ENCODE results near the gene SRPX. TPM values are rescaled to one million over a fixed set of nuclear protein-coding genes. Genes with fewer than 3 reads are reported as not detected.

SRPX gene
- total RNA-seq, 1 experiment from 2014 or later, result 2.2 TPM

- ChIA-PET CTCF (interaction anchor here (0.6 kb wide), 2 partner anchors 10 to 57 kb away, joined by 3 to 4 read pairs; no protein-coding TSS in a partner anchor), POLR2A (no interaction called here)
- peaks cover 3% of the 10 kb centered on the region for H3K27me3 Mint-ChIP-seq (ENCODE audit: insufficient read depth, unreplicated experiment)
- DNase-seq, result no peak
- H3K4me3 Mint-ChIP-seq (ENCODE audit: unreplicated experiment), result no peak overlapping the region
- H3K27me3 ChIP-seq (replicated peaks; ENCODE audit: control insufficient read depth, insufficient read depth, low read length), result no peaks in the 10 kb centered on the region
- H3K9me3 Mint-ChIP-seq (ENCODE audit: unreplicated experiment), result no peaks in the 10 kb centered on the region
- no peaks in the 10 kb centered on the region for H3K36me3 ChIP-seq (ENCODE audit: control insufficient read depth, insufficient read depth, low read length)
- H3K36me3 Mint-ChIP-seq (ENCODE audit: insufficient read depth, unreplicated experiment), result no peaks in the 10 kb centered on the region
- H3K9me3 ChIP-seq, result no peaks in the 10 kb centered on the region
- BruUV-seq (replicated peaks), result no TSS peak
- no peaks in the 10 kb centered on the region for H3K4me1 ChIP-seq
- no peak overlapping the region for H3K27ac Mint-ChIP-seq (ENCODE audit: unreplicated experiment)
- intact Hi-C loops (cut with micrococcal nuclease; ENCODE audit: unreplicated experiment), result no loop called here
- TF ChIP-seq, protein P1, sequence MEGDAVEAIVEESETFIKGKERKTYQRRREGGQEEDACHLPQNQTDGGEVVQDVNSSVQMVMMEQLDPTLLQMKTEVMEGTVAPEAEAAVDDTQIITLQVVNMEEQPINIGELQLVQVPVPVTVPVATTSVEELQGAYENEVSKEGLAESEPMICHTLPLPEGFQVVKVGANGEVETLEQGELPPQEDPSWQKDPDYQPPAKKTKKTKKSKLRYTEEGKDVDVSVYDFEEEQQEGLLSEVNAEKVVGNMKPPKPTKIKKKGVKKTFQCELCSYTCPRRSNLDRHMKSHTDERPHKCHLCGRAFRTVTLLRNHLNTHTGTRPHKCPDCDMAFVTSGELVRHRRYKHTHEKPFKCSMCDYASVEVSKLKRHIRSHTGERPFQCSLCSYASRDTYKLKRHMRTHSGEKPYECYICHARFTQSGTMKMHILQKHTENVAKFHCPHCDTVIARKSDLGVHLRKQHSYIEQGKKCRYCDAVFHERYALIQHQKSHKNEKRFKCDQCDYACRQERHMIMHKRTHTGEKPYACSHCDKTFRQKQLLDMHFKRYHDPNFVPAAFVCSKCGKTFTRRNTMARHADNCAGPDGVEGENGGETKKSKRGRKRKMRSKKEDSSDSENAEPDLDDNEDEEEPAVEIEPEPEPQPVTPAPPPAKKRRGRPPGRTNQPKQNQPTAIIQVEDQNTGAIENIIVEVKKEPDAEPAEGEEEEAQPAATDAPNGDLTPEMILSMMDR (IDR thresholded peaks at IDR 0.05; ENCODE audit: insufficient read depth in 1 of 2, low read depth in 1 of 2, low read length in 1 of 2, severe bottlenecking in 1 of 2, unreplicated experiment in 1 of 2), result no peak
- H3K4me1 Mint-ChIP-seq (ENCODE audit: low read depth, unreplicated experiment), result peaks cover 6% of the 10 kb centered on the region
- H3K4me3 ChIP-seq (ENCODE audit: low read depth, low read length), result no peak overlapping the region
Measured at GRCh38 chrX:38262715-38263620, 42.3 kb upstream of the SRPX start.

GRCh38 chrX:38260231-38260630, 39.6 kb upstream of the SRPX start:
- TF ChIP-seq, protein P1 (IDR thresholded peaks at IDR 0.05; ENCODE audit: insufficient read depth in 1 of 2, low read depth in 1 of 2, low read length in 1 of 2, severe bottlenecking in 1 of 2, unreplicated experiment in 1 of 2), result peak; percentile 43 to 55
- Mint-ChIP-seq H3K9me3 (ENCODE audit: unreplicated experiment) (no peaks in the 10 kb centered on the region), H3K36me3 (ENCODE audit: insufficient read depth, unreplicated experiment) (no peaks in the 10 kb centered on the region), H3K4me3 (ENCODE audit: unreplicated experiment) (no peak overlapping the region), H3K27ac (ENCODE audit: unreplicated experiment) (no peak overlapping the region), H3K27me3 (ENCODE audit: insufficient read depth, unreplicated experiment) (peaks cover 3% of the 10 kb centered on the region), H3K4me1 (ENCODE audit: low read depth, unreplicated experiment) (peaks cover 6% of the 10 kb centered on the region)
- peak; percentile 49 to 57 for DNase-seq
- Histone ChIP-seq H3K27me3 (replicated peaks; ENCODE audit: control insufficient read depth, insufficient read depth, low read length) (no peaks in the 10 kb centered on the region), H3K9me3 (no peaks in the 10 kb centered on the region), H3K4me3 (ENCODE audit: low read depth, low read length) (no peak overlapping the region), H3K4me1 (no peaks in the 10 kb centered on the region), H3K36me3 (ENCODE audit: control insufficient read depth, insufficient read depth, low read length) (no peaks in the 10 kb centered on the region)
- intact Hi-C loops (cut with micrococcal nuclease; ENCODE audit: unreplicated experiment), result loop anchor here (1.0 kb wide), 1 partner anchor 67 kb away; the partner anchor contains the start of gene RPGR
- POLR2A ChIA-PET, result no interaction called here
- CTCF ChIA-PET, result interaction anchor here (0.6 to 2.4 kb wide), 5 partner anchors 18 to 67 kb away, joined by 3 to 13 read pairs (median 3); partner anchors contain the start of genes RPGR and SRPX
- BruUV-seq (replicated peaks), result no TSS peak

GRCh38 chrX:38256019-38256418, 35.3 kb upstream of the SRPX start:
- H3K4me3 Mint-ChIP-seq (ENCODE audit: unreplicated experiment), result no peak overlapping the region
- no TSS peak for BruUV-seq (replicated peaks)
- CTCF ChIA-PET, result no interaction called here

More at GRCh38 chrX:38256019-38256418, 35.3 kb upstream of the SRPX start:
- POLR2A ChIA-PET, result no interaction called here
- no peak overlapping the region for H3K4me3 ChIP-seq (ENCODE audit: low read depth, low read length)
- no peak for DNase-seq
- intact Hi-C loops (cut with micrococcal nuclease; ENCODE audit: unreplicated experiment), result no loop called here
- Mint-ChIP-seq H3K27me3 (ENCODE audit: insufficient read depth, unreplicated experiment) (peaks cover 5% of the 10 kb centered on the region), H3K27ac (ENCODE audit: unreplicated experiment) (no peak overlapping the region), H3K9me3 (ENCODE audit: unreplicated experiment) (no peaks in the 10 kb centered on the region), H3K36me3 (ENCODE audit: insufficient read depth, unreplicated experiment) (no peaks in the 10 kb centered on the region), H3K4me1 (ENCODE audit: low read depth, unreplicated experiment) (peaks cover 6% of the 10 kb centered on the region)
- TF ChIP-seq, protein P1 (IDR thresholded peaks at IDR 0.05; ENCODE audit: insufficient read depth in 1 of 2, low read depth in 1 of 2, low read length in 1 of 2, severe bottlenecking in 1 of 2, unreplicated experiment in 1 of 2), result no peak
- H3K36me3 ChIP-seq (ENCODE audit: control insufficient read depth, insufficient read depth, low read length), result no peaks in the 10 kb centered on the region
- no peaks in the 10 kb centered on the region for H3K4me1 ChIP-seq
- H3K27me3 ChIP-seq (replicated peaks; ENCODE audit: control insufficient read depth, insufficient read depth, low read length), result no peaks in the 10 kb centered on the region
- H3K9me3 ChIP-seq, result no peaks in the 10 kb centered on the region
